A549 (cell line): ENCODE measurements around the gene EEF2. TPM values are rescaled to one million over a fixed set of nuclear protein-coding genes. Genes with fewer than 3 reads are reported as not detected.

Source experiments
- ATAC-seq, 2 experiments: fragments of 200-7000 bp in 1 of 2; fragments of >200 bp in 1 of 2; cut with Nextera tagmentation in 1 of 2; cut with Tn5 transposase in 1 of 2; 3 replicates each; pipeline versions ENCODE4 v1.8.0 to v1.9.1; 2018 to 2020; ENCODE audit warnings: mild to moderate bottlenecking in 1 of 2, moderate library complexity in 1 of 2
- CTCF ChIA-PET: fragments of 300-600 bp; sonication (Branson Sonifier 250); formaldehyde crosslinking; extraction: SDS; loops from one replicate; lab custom pipeline; 2021; ENCODE audit warnings: antibody characterized with exemption, inconsistent platforms; lab: Yijun Ruan, JAX
- POLR2A ChIA-PET: fragments of 350-600 bp; formaldehyde crosslinking; extraction: SDS; loops from one replicate; lab custom pipeline; 2021; ENCODE audit warnings: antibody characterized with exemption, inconsistent platforms; lab: Yijun Ruan, JAX
- DNase-seq, 2 experiments: peaks; one replicate each; pipeline versions ENCODE4 v3.0.0 to v3.0.0-alpha.2; 2011 to 2016; ENCODE audit warnings: low read depth in 1 of 2, low spot score in 1 of 2
- FAIRE-seq: peaks from 2 replicates; lab custom pipeline; 2011; peaks lifted over from hg19 to GRCh38; lab: Jason Lieb, UNC
- H3K27ac ChIP-seq, 2 experiments: fragments of >200 bp; sonication (Bioruptor Twin); formaldehyde crosslinking; 3 replicates each; pipeline ENCODE4 v1.5.1; 2016 to 2017
- H3K4me1 ChIP-seq: fragments of >200 bp; sonication (Bioruptor Twin); formaldehyde crosslinking; 3 replicates; pipeline ENCODE4 v1.6.1; 2016
- H3K4me2 ChIP-seq: fragments of >200 bp; sonication (Bioruptor Twin); formaldehyde crosslinking; 3 replicates; pipeline ENCODE4 v1.6.1; 2016
- H3K4me3 ChIP-seq: fragments of >200 bp; sonication (Bioruptor Twin); formaldehyde crosslinking; 3 replicates; pipeline ENCODE4 v1.5.1; 2016
- H3K9me3 ChIP-seq: fragments of >200 bp; sonication (Bioruptor Twin); formaldehyde crosslinking; 3 replicates; pipeline ENCODE4 v1.6.1; 2016
- BCL3 ChIP-seq: fragments of >200 bp; sonication (Bioruptor Twin); formaldehyde crosslinking; IDR thresholded peaks from 3 replicates; pipeline ENCODE4 v1.6.1; 2016
- CBX8 ChIP-seq: fragments of 200-600 bp; sonication (generic); IDR thresholded peaks from 2 replicates; pipeline ENCODE4 v1.6.1; 2016
- CEBPB ChIP-seq, 2 experiments: fragments of >200 bp in 1 of 2; sonication (Bioruptor Twin) in 1 of 2; formaldehyde crosslinking in 1 of 2; IDR thresholded peaks; 2 replicates each; pipeline ENCODE4 v1.6.1; 2012 to 2016
- E2F6 ChIP-seq: IDR thresholded peaks from 2 replicates; pipeline ENCODE4 v1.6.1; 2012; ENCODE audit warnings: low read depth, borderline replicate concordance
- EHF ChIP-seq: fragments of 250-450 bp; sonication (Bioruptor Pico); IDR thresholded peaks from 2 replicates; pipeline ENCODE4 v1.5.0; 2020; ENCODE audit warnings: mild to moderate bottlenecking
- ESRRA ChIP-seq: fragments of 150-350 bp; IDR thresholded peaks from 2 replicates; pipeline ENCODE4 v1.6.1; 2014; ENCODE audit warnings: mild to moderate bottlenecking, low read length, borderline replicate concordance
- HDAC2 ChIP-seq: fragments of 200-600 bp; sonication (generic); IDR thresholded peaks from 2 replicates; pipeline ENCODE4 v1.6.1; 2016
- HEYL ChIP-seq: fragments of 250-450 bp; sonication (Bioruptor Pico); IDR thresholded peaks from 2 replicates; pipeline ENCODE4 v1.8.0; 2021; ENCODE audit warnings: mild to moderate bottlenecking, moderate library complexity
- HOXB5 ChIP-seq: fragments of 250-450 bp; sonication (Bioruptor Pico); IDR thresholded peaks from 2 replicates; pipeline ENCODE4 v1.5.0; 2020; ENCODE audit warnings: mild to moderate bottlenecking, moderate library complexity
- JUNB ChIP-seq: fragments of >200 bp; sonication (Bioruptor Twin); formaldehyde crosslinking; IDR thresholded peaks from 2 replicates; pipeline ENCODE4 v1.6.1; 2016
- MAZ ChIP-seq: fragments of 150-350 bp; IDR thresholded peaks from 2 replicates; pipeline ENCODE4 v1.6.1; 2014; ENCODE audit warnings: antibody characterized with exemption, low read depth, low read length, borderline replicate concordance
- MYC ChIP-seq: IDR thresholded peaks from 2 replicates; pipeline ENCODE4 v1.6.1; 2012; ENCODE audit warnings: mild to moderate bottlenecking, inconsistent platforms, low read length, improper control_type of control experiment, borderline replicate concordance
- NPAS2 ChIP-seq: fragments of 250-450 bp; sonication (Bioruptor Pico); IDR thresholded peaks from 2 replicates; pipeline ENCODE4 v1.8.0; 2022; ENCODE audit warnings: mild to moderate bottlenecking, moderate library complexity, borderline replicate concordance
- RFX5 ChIP-seq: fragments of 450-650 bp; IDR thresholded peaks from 2 replicates; pipeline ENCODE4 v1.7.1; 2014; ENCODE audit warnings: antibody characterized with exemption, mild to moderate bottlenecking, moderate library complexity
- RNF2 ChIP-seq: fragments of 200-600 bp; sonication (generic); IDR thresholded peaks from 2 replicates; pipeline ENCODE4 v1.6.1; 2016; ENCODE audit warnings: low read depth, mild to moderate bottlenecking, antibody characterized with exemption, moderate library complexity, borderline replicate concordance
- SREBF2 ChIP-seq: fragments of 450-650 bp; IDR thresholded peaks from 2 replicates; pipeline ENCODE4 v1.6.1; 2014; ENCODE audit warnings: mild to moderate bottlenecking, moderate library complexity
- TP53 ChIP-seq: fragments of 250-450 bp; sonication (Bioruptor Pico); IDR thresholded peaks from 2 replicates; pipeline ENCODE4 v1.5.0; 2021; ENCODE audit warnings: mild to moderate bottlenecking, moderate library complexity
- USF2 ChIP-seq: fragments of 450-650 bp; IDR thresholded peaks from 2 replicates; pipeline ENCODE4 v1.6.1; 2014; ENCODE audit warnings: antibody characterized with exemption
- ZC3H11A ChIP-seq: fragments of 450-650 bp; IDR thresholded peaks from 2 replicates; pipeline ENCODE4 v1.6.1; 2014; ENCODE audit warnings: antibody characterized with exemption, mild to moderate bottlenecking
- ZFP36 ChIP-seq: fragments of 450-650 bp; IDR thresholded peaks from 2 replicates; pipeline ENCODE4 v1.6.1; 2014; ENCODE audit warnings: borderline replicate concordance; ENCODE audit not compliant: partially characterized antibody
- ZSCAN20 ChIP-seq: fragments of 250-450 bp; sonication (Bioruptor Pico); IDR thresholded peaks from 2 replicates; pipeline ENCODE4 v1.8.0; 2022; ENCODE audit warnings: mild to moderate bottlenecking, moderate library complexity
- WGBS: methylation state at CpG from one replicate; pipeline ENCODE4 v1.1.6; 2017; ENCODE audit errors: missing lambda C conversion rate; 5-methylcytosine and 5-hydroxymethylcytosine counted together
- polyA plus RNA-seq, 4 experiments: library from polyadenylated mRNA; depleted of rRNA in 3 of 4; stranded (reverse); fragments of >200 nt; fragmentation: RNase III in 1 of 4; extraction: RNeasy Plus Mini Kit Qiagen cat#74134 plus additional on column Dnase treatment in 1 of 4; gene quantifications; 2 replicates in 3 of 4; 3 replicates in 1 of 4; pipeline ENCODE4 v1.2.3, GENCODE V29; 2011 to 2017

EEF2 gene
- polyA plus RNA-seq, 2 of the 4 experiments (the other 2 are of a cell fraction), result 680 to 971 TPM

GRCh38 chr19:4034048-4035017, 49.1 kb upstream of the EEF2 start:
- Histone ChIP-seq H3K4me2 (no peak overlapping the region), H3K4me3 (no peak overlapping the region), H3K9me3 (no peaks in the 10 kb centered on the region), H3K27ac (no peak overlapping the region), H3K4me1 (no peaks in the 10 kb centered on the region)
- ChIA-PET CTCF (interaction anchor here (1.1 to 1.4 kb wide), 2 partner anchors 49 to 156 kb away, joined by 3 to 4 read pairs; partner anchors contain the start of gene EEF2), POLR2A (no interaction called here)
- WGBS, result 38% methylated on average over 3 of the region's 34 CpGs
- FAIRE-seq (no peak), DNase-seq (no peak), ATAC-seq (peak; percentile 6 to 31; a peak in 3 of 6 replicates)
- TF ChIP-seq HEYL (CRISPR knock-in tag) (no peak), ZFP36 (peak; percentile 65), MAZ (no peak), USF2 (no peak), SREBF2 (no peak), HOXB5 (CRISPR knock-in tag) (no peak), E2F6 (no peak), HDAC2 (no peak)

GRCh38 chr19:4033028-4033956, 48.0 kb upstream of the EEF2 start:
- no peak for DNase-seq
- POLR2A ChIA-PET, result no interaction called here

GRCh38 chr19:4032436-4032835, 47.2 kb upstream of the EEF2 start:
- no peak overlapping the region for H3K27ac ChIP-seq
- H3K4me3 ChIP-seq, result no peak overlapping the region
- ChIA-PET POLR2A (no interaction called here), CTCF (no interaction called here)
- ATAC-seq (no peak), FAIRE-seq (no peak), DNase-seq (no peak)
- WGBS, result 65% methylated on average over 6 of the region's 16 CpGs
- no peak overlapping the region for H3K4me2 ChIP-seq
- no peaks in the 10 kb centered on the region for H3K9me3 ChIP-seq
- no peaks in the 10 kb centered on the region for H3K4me1 ChIP-seq
- TF ChIP-seq JUNB, result no peak
- TF ChIP-seq ZSCAN20 (CRISPR knock-in tag), result no peak
- TF ChIP-seq HOXB5 (CRISPR knock-in tag), result no peak
- TF ChIP-seq ESRRA, result no peak
- TF ChIP-seq E2F6, result no peak
- TF ChIP-seq ZC3H11A, result no peak
- TF ChIP-seq MYC, result no peak
- no peak for TF ChIP-seq TP53 (CRISPR knock-in tag)
- no peak for TF ChIP-seq CEBPB (IDR thresholded peaks at IDR 0.05)
- TF ChIP-seq BCL3, result no peak
- no peak for TF ChIP-seq EHF (CRISPR knock-in tag)

More at GRCh38 chr19:4033028-4033956, 48.0 kb upstream of the EEF2 start:
- Histone ChIP-seq H3K4me3 (no peak overlapping the region), H3K4me2 (no peak overlapping the region), H3K4me1 (no peaks in the 10 kb centered on the region), H3K27ac (no peak overlapping the region), H3K9me3 (no peaks in the 10 kb centered on the region)
- CTCF ChIA-PET, result interaction anchor here (0.8 kb wide), 1 partner anchor 165 kb away, joined by 3 read pairs; no protein-coding TSS in a partner anchor
- ATAC-seq, result no peak
- 94% methylated on average over 41 of the region's 63 CpGs for WGBS
- no peak for TF ChIP-seq RNF2
- no peak for TF ChIP-seq HEYL (CRISPR knock-in tag)
- no peak for TF ChIP-seq NPAS2
- TF ChIP-seq USF2, result no peak
- TF ChIP-seq RFX5, result no peak
- TF ChIP-seq CBX8, result no peak
- no peak for TF ChIP-seq BCL3
- TF ChIP-seq HOXB5 (CRISPR knock-in tag), result no peak
- no peak for FAIRE-seq
